HepG2 (cell line): ENCODE results near the gene WIF1. TPM values are rescaled to one million over a fixed set of nuclear protein-coding genes. Genes with fewer than 3 reads are reported as not detected.

Source experiments
- ASH2L ChIP-seq: fragments of 300-600, 200-600 bp; sonication (generic); IDR thresholded peaks from 2 replicates; pipeline ENCODE4 v1.7.0; 2017; ENCODE audit warnings: low read depth, mild to moderate bottlenecking, moderate library complexity, mixed read lengths, low read length; ENCODE audit not compliant: insufficient read length
- CEBPG ChIP-seq: IDR thresholded peaks from 2 replicates; pipeline ENCODE4 v1.6.1; 2016
- CEBPZ ChIP-seq: IDR thresholded peaks from 2 replicates; pipeline ENCODE4 v1.6.1; 2012; ENCODE audit warnings: low read length, improper control_type of control experiment
- FIP1L1 ChIP-seq: fragments of 200-400 bp; formaldehyde crosslinking; IDR thresholded peaks from 2 replicates; pipeline ENCODE4 v1.6.1; 2018; ENCODE audit warnings: low read depth, mild to moderate bottlenecking, low read length, moderate library complexity, borderline replicate concordance; ENCODE audit not compliant: insufficient read depth
- KLF11 ChIP-seq: IDR thresholded peaks from 2 replicates; pipeline ENCODE4 v1.6.1; 2016; ENCODE audit warnings: missing compliant biosample characterization
- KLF12 ChIP-seq: sonication (generic); formaldehyde crosslinking; IDR thresholded peaks from 2 replicates; pipeline ENCODE4 v1.4.0; 2020; ENCODE audit warnings: missing genetic modification reagents, borderline replicate concordance
- MAF1 ChIP-seq: sonication (generic); formaldehyde crosslinking; IDR thresholded peaks from 2 replicates; pipeline ENCODE4 v1.5.0; 2020; ENCODE audit warnings: missing genetic modification reagents, borderline replicate concordance
- MATR3 ChIP-seq: sonication (generic); formaldehyde crosslinking; IDR thresholded peaks from 2 replicates; pipeline ENCODE4 v1.4.0; 2020; ENCODE audit warnings: missing genetic modification reagents
- POLR2A ChIP-seq, 2 experiments: IDR thresholded peaks; 2 replicates each; pipeline ENCODE4 v1.6.1; 2011; ENCODE audit warnings: low read depth in 2 of 2, low read length in 2 of 2, mild to moderate bottlenecking in 1 of 2, moderate library complexity in 1 of 2; ENCODE audit not compliant: insufficient read depth in 1 of 2
- RAD51 ChIP-seq: fragments of 450-650 bp; IDR thresholded peaks from 2 replicates; pipeline ENCODE4 v1.6.1; 2016; ENCODE audit warnings: borderline replicate concordance
- SMARCC2 ChIP-seq: fragments of 450-650 bp; IDR thresholded peaks from 2 replicates; pipeline ENCODE4 v1.6.1; 2017; ENCODE audit warnings: antibody characterized with exemption, mild to moderate bottlenecking
- SMYD3 ChIP-seq: sonication (generic); formaldehyde crosslinking; IDR thresholded peaks from 2 replicates; pipeline ENCODE4 v1.8.1; 2023; ENCODE audit warnings: mild to moderate bottlenecking, missing genetic modification reagents
- SPEN ChIP-seq: sonication (generic); formaldehyde crosslinking; IDR thresholded peaks from 2 replicates; pipeline ENCODE4 v1.5.1; 2020; ENCODE audit warnings: low read depth, mild to moderate bottlenecking, missing genetic modification reagents
- THAP8 ChIP-seq: sonication (generic); formaldehyde crosslinking; IDR thresholded peaks from 2 replicates; pipeline ENCODE4 v1.5.1; 2020; ENCODE audit warnings: missing genetic modification reagents, mild to moderate bottlenecking, borderline replicate concordance
- YEATS4 ChIP-seq: sonication (generic); formaldehyde crosslinking; IDR thresholded peaks from 2 replicates; pipeline ENCODE4 v1.4.0; 2020; ENCODE audit warnings: missing genetic modification reagents, borderline replicate concordance
- ZBTB8A ChIP-seq: sonication (generic); formaldehyde crosslinking; IDR thresholded peaks from 2 replicates; pipeline ENCODE4 v1.4.0; 2020; ENCODE audit warnings: mild to moderate bottlenecking, low read depth, missing genetic modification reagents, borderline replicate concordance
- ZFP82 ChIP-seq: sonication (generic); formaldehyde crosslinking; IDR thresholded peaks from 2 replicates; pipeline ENCODE4 v1.5.1; 2020; ENCODE audit warnings: mild to moderate bottlenecking, missing genetic modification reagents, borderline replicate concordance
- ZKSCAN5 ChIP-seq: sonication (generic); formaldehyde crosslinking; IDR thresholded peaks from 2 replicates; pipeline ENCODE4 v1.5.1; 2020; ENCODE audit warnings: mild to moderate bottlenecking, missing genetic modification reagents
- ZNF143 ChIP-seq: sonication (generic); formaldehyde crosslinking; IDR thresholded peaks from 2 replicates; pipeline ENCODE4 v1.4.0; 2020; ENCODE audit warnings: missing genetic modification reagents
- ZNF740 ChIP-seq: sonication (generic); formaldehyde crosslinking; IDR thresholded peaks from 2 replicates; pipeline ENCODE4 v1.4.0; 2020; ENCODE audit warnings: missing genetic modification reagents
- ZSCAN30 ChIP-seq: sonication (generic); formaldehyde crosslinking; IDR thresholded peaks from 2 replicates; pipeline ENCODE4 v1.5.0; 2020; ENCODE audit warnings: mild to moderate bottlenecking, missing genetic modification reagents
- ZSCAN5A ChIP-seq: sonication (generic); formaldehyde crosslinking; IDR thresholded peaks from 2 replicates; pipeline ENCODE4 v1.8.0; 2022; ENCODE audit warnings: mild to moderate bottlenecking, missing genetic modification reagents, borderline replicate concordance
- ZSCAN9 ChIP-seq: IDR thresholded peaks from 2 replicates; pipeline ENCODE4 v1.6.1; 2016; ENCODE audit warnings: borderline replicate concordance
- polyA plus RNA-seq, 8 experiments: library from polyadenylated mRNA; depleted of rRNA in 3 of 8; stranded (reverse) in 7 of 8; unstranded in 1 of 8; fragments of >200 nt; fragmentation: Illumina TruSeq in 4 of 8; extraction: Trizol in 4 of 8; gene quantifications; 2 replicates each; pipeline versions ENCODE4 v1.2.1 to v1.2.3, GENCODE V29; 2011 to 2016; ENCODE audit warnings: low read depth in 4 of 8, missing spikeins in 1 of 8, mixed read lengths in 1 of 8; ENCODE audit not compliant: insufficient read depth in 1 of 8
- total RNA-seq, 5 experiments: library from RNA; depleted of rRNA; stranded (reverse); fragments of >200 nt; fragmentation: Illumina TruSeq; extraction: Trizol; gene quantifications; 2 replicates each; pipeline ENCODE4 v1.2.3, GENCODE V29; 2016; ENCODE audit warnings: low read depth in 1 of 5

Gene WIF1
- total and polyA plus RNA-seq, 2 of the 13 experiments (the other 11 are each of a cell fraction or from before 2014, with no cell fraction given) = not detected

GRCh38 chr12:65169320-65170208, 48.5 kb upstream of the WIF1 start, which contains the start of gene LEMD3 (continued):
- TF ChIP-seq ZNF740 = peak; percentile 92; the same call in 1 of the 2 replicates
- TF ChIP-seq MAF1 (CRISPR knock-in tag) = peak; percentile 90
- peak; percentile 98; the same call in 1 of the 2 replicates for TF ChIP-seq ZSCAN5A
- peak; percentile 99 for TF ChIP-seq KLF11 (CRISPR knock-in tag)
- TF ChIP-seq THAP8 (CRISPR knock-in tag) = peak; percentile 99
- TF ChIP-seq CEBPZ = no peak
- TF ChIP-seq FIP1L1 = no peak
- TF ChIP-seq ZKSCAN5 (CRISPR knock-in tag) = peak; percentile 88
- peak; percentile 98 for TF ChIP-seq SMYD3 (CRISPR knock-in tag)
- TF ChIP-seq ZBTB8A (CRISPR knock-in tag) = peak; percentile 80; the same call in 1 of the 2 replicates
- peak; percentile 56; the same call in 1 of the 2 replicates for TF ChIP-seq CEBPG (CRISPR knock-in tag)
- no peak for TF ChIP-seq ZSCAN30 (CRISPR knock-in tag)
- no peak for TF ChIP-seq SMARCC2
- peak; percentile 99 for TF ChIP-seq ZSCAN9 (CRISPR knock-in tag)
- TF ChIP-seq KLF12 (CRISPR knock-in tag) = peak; percentile 95
- peak; percentile 97 for TF ChIP-seq ASH2L
- TF ChIP-seq RAD51 = no peak
- peak; percentile 99; the same call in 1 of the 2 replicates for TF ChIP-seq ZFP82 (CRISPR knock-in tag)
- TF ChIP-seq POLR2A (IDR thresholded peaks at IDR 0.05; ENCODE audit: insufficient read depth in 1 of 2, low read depth in 2 of 2, low read length in 2 of 2) = peak; percentile 88 to 90
- peak; percentile 96 for TF ChIP-seq SPEN (CRISPR knock-in tag)
- peak; percentile 75 for TF ChIP-seq ZNF143 (CRISPR knock-in tag)
- TF ChIP-seq YEATS4 (CRISPR knock-in tag) = peak; percentile 89
- no peak for TF ChIP-seq MATR3 (CRISPR knock-in tag)
